ENCODE results near the gene IRX6.
A peak's percentile ranks its signal among the peaks of the same experiment; 100 is the strongest.

The IRX6 gene

GRCh38 chr16:55323637-55324271 lies at the start of gene IRX6:
TSS of gene IRX6 (plus strand) at chr16:55324203. CDS start at chr16:55325092, 889 bp downstream.
- DNase-seq = peak in 1 of 10 donors; percentile 72
- intact Hi-C loops (cut with DNase I) = no loop called here

- no peak for DNase-seq
- intact Hi-C loops (cut with DNase I) = no loop called here
Observed at GRCh38 chr16:55274391-55274790, 49.6 kb upstream of the IRX6 start.

GRCh38 chr16:55275167-55275566 lies 48.8 kb upstream of the IRX6 start:
- no peak for DNase-seq
- intact Hi-C loops (cut with DNase I) = no loop called here

GRCh38 chr16:55275869-55276268 lies 48.1 kb upstream of the IRX6 start:
- peak in 2 of 10 donors; percentile 22 to 74 for DNase-seq
- intact Hi-C loops (cut with DNase I) = no loop called here

GRCh38 chr16:55277536-55277935 lies 46.5 kb upstream of the IRX6 start:
- intact Hi-C loops (cut with DNase I) = no loop called here

GRCh38 chr16:55279598-55279997 lies 44.4 kb upstream of the IRX6 start:
- intact Hi-C loops (cut with DNase I) = no loop called here
- DNase-seq = peak in 1 of 10 donors; percentile 14

More at GRCh38 chr16:55277536-55277935, 46.5 kb upstream of the IRX6 start:
- DNase-seq = peak in 1 of 10 donors; percentile 9

GRCh38 chr16:55280587-55280986 lies 43.4 kb upstream of the IRX6 start:
- intact Hi-C loops (cut with DNase I) = no loop called here
- no peak for DNase-seq

- intact Hi-C loops (cut with DNase I) = no loop called here
- DNase-seq = no peak
Observed at GRCh38 chr16:55282441-55282840, 41.6 kb upstream of the IRX6 start.

GRCh38 chr16:55283812-55284717 lies 39.9 kb upstream of the IRX6 start:
- intact Hi-C loops (cut with DNase I) = no loop called here
- DNase-seq = no peak

GRCh38 chr16:55284718-55285099 lies 39.3 kb upstream of the IRX6 start:
- intact Hi-C loops (cut with DNase I) = no loop called here
- no peak for DNase-seq

GRCh38 chr16:55285586-55285985 lies 38.4 kb upstream of the IRX6 start:
- intact Hi-C loops (cut with DNase I) = no loop called here

GRCh38 chr16:55289353-55289752 lies 34.6 kb upstream of the IRX6 start:
- no peak for DNase-seq
- intact Hi-C loops (cut with DNase I) = no loop called here

More at GRCh38 chr16:55285586-55285985, 38.4 kb upstream of the IRX6 start:
- no peak for DNase-seq

GRCh38 chr16:55291847-55292246 lies 32.2 kb upstream of the IRX6 start:
- peak in 1 of 10 donors; percentile 18 for DNase-seq
- intact Hi-C loops (cut with DNase I) = no loop called here

- intact Hi-C loops (cut with DNase I) = no loop called here
Observed at GRCh38 chr16:55292491-55292890, 31.5 kb upstream of the IRX6 start.

GRCh38 chr16:55294129-55294528 lies 29.9 kb upstream of the IRX6 start:
- no peak for DNase-seq
- intact Hi-C loops (cut with DNase I) = no loop called here

More at GRCh38 chr16:55292491-55292890, 31.5 kb upstream of the IRX6 start:
- DNase-seq = no peak

GRCh38 chr16:55294931-55295342 lies 29.1 kb upstream of the IRX6 start:
- no peak for DNase-seq
- intact Hi-C loops (cut with DNase I) = no loop called here

- intact Hi-C loops (cut with DNase I) = no loop called here
- no peak for DNase-seq
Observed at GRCh38 chr16:55297062-55297909, 26.7 kb upstream of the IRX6 start.

- DNase-seq = no peak
- intact Hi-C loops (cut with DNase I) = no loop called here
Observed at GRCh38 chr16:55297910-55298479, 26.0 kb upstream of the IRX6 start.

- intact Hi-C loops (cut with DNase I) = no loop called here
- DNase-seq = no peak
Observed at GRCh38 chr16:55301385-55302008, 22.5 kb upstream of the IRX6 start.

- intact Hi-C loops (cut with DNase I) = no loop called here
- no peak for DNase-seq
Observed at GRCh38 chr16:55302635-55303034, 21.4 kb upstream of the IRX6 start.
